ENCODE results near the gene SYT5. TPM values are rescaled to one million over a fixed set of nuclear protein-coding genes. Genes with fewer than 3 reads are reported as not detected.
A peak's percentile ranks its signal among the peaks of the same experiment; 100 is the strongest.

The SYT5 gene
- total and polyA plus RNA-seq, 9 of the 15 experiments (the other 6 are each of a cell fraction or from before 2014, with no cell fraction given), result 1.3 to 20.9 (median 8.8) TPM

DNA sequence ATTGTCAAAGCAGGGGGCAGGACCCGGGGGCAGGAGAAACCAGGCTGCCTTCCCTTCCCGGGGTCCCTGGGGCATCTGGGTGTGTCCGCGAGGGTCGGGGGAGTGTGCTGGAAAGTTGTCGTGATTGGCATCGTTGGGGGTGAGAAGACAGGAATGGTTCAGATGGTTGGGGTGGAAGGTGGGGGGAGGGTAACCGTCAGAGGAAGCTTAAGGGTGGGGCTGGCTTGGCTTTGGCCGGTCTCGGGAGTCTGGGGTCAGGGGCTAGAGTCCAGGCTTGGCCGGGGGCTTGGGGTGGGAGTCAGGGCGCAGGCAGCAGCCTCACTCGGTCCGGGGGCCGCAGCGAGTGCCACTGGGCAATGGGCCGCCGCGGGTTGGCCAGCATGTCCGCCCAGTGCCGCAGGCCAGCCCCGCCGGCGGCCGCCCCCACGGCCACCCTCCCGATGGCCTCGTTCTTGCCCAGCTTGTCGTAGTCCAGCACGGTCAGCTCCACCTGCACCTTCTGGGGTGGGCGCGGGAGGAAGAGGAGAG lies 6.8 kb downstream of the SYT5 start (continued):
- TF ChIP-seq E2F6 (IDR thresholded peaks at IDR 0.05; ENCODE audit: borderline replicate concordance in 1 of 2, extremely low read depth in 1 of 2, insufficient read depth in 1 of 2, insufficient read length in 1 of 2, low read depth in 1 of 2, low read length in 1 of 2, poor library complexity in 1 of 2, severe bottlenecking in 1 of 2), result peak in 1 of 2 experiments; percentile 17
- TF ChIP-seq ZNF507 (tag; conservative IDR thresholded peaks at IDR 0.05), result no peak
- no peak for TF ChIP-seq ZNF121 (CRISPR knock-in tag; conservative IDR thresholded peaks at IDR 0.05)
- no peak for TF ChIP-seq HDAC6 (IDR thresholded peaks at IDR 0.05; ENCODE audit: low read depth, low read length)
- TF ChIP-seq ZBTB40 (IDR thresholded peaks at IDR 0.05), result 0 out of 2 replicates have a peak, but pooled peaks have one; percentile 39
- no peak for TF ChIP-seq ZBTB40 (CRISPR knock-in tag; IDR thresholded peaks at IDR 0.05)
- no peak for TF ChIP-seq MECOM (CRISPR knock-in tag; IDR thresholded peaks at IDR 0.05)
- TF ChIP-seq MTA3 (IDR thresholded peaks at IDR 0.05; ENCODE audit: borderline replicate concordance), result 0 out of 2 replicates have a peak, but pooled peaks have one; percentile 25
